ENCODE results near the gene DSG2.

DSG2 gene

DNA sequence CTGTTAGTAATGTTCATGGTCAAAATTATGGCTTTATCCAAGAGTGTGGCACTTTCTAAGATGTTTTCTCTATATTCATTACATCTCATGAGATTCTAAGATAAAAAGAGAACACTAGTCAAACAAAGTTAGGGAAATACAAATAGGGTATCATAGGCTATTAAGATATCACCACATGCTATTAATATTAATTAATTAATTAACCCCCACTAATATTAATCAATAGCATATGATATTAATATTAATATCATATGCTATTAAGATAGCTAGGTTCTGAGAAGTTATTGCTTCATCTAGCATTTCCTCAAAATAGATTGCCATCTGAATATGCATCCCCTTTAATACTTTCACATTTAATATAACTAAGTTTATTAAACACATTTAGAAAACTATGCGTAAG lies 28.3 kb upstream of the DSG2 start (continued):
- TF ChIP-seq TCF4 (CRISPR knock-in tag; IDR thresholded peaks at IDR 0.05; ENCODE audit: borderline replicate concordance) = no peak

DNA sequence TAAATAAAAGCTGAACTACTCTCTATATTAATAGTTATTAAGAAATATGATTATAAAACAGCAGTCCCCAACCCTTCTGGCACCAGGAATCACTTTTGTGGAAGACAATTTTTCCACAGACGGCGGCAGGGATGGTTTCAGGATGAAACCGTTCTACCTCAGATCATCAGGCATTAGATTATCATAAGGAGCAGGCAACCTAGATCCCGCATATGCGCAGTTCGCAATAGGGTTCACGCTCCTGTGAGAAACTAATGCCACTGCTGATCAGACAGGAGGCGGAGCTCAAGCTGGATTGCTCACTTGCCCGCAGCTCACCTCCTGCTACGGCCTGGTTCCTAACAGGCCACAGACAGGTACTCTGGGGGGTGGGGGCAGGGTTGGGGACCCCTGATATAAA lies 19.3 kb upstream of the DSG2 start:
- TF ChIP-seq, protein P1, sequence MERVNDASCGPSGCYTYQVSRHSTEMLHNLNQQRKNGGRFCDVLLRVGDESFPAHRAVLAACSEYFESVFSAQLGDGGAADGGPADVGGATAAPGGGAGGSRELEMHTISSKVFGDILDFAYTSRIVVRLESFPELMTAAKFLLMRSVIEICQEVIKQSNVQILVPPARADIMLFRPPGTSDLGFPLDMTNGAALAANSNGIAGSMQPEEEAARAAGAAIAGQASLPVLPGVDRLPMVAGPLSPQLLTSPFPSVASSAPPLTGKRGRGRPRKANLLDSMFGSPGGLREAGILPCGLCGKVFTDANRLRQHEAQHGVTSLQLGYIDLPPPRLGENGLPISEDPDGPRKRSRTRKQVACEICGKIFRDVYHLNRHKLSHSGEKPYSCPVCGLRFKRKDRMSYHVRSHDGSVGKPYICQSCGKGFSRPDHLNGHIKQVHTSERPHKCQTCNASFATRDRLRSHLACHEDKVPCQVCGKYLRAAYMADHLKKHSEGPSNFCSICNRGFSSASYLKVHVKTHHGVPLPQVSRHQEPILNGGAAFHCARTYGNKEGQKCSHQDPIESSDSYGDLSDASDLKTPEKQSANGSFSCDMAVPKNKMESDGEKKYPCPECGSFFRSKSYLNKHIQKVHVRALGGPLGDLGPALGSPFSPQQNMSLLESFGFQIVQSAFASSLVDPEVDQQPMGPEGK (CRISPR knock-in tag; IDR thresholded peaks at IDR 0.05; ENCODE audit: borderline replicate concordance) = no peak
- no peak for TF ChIP-seq ZNF70 (CRISPR knock-in tag; IDR thresholded peaks at IDR 0.05)
- ATAC-seq = no peak

DNA sequence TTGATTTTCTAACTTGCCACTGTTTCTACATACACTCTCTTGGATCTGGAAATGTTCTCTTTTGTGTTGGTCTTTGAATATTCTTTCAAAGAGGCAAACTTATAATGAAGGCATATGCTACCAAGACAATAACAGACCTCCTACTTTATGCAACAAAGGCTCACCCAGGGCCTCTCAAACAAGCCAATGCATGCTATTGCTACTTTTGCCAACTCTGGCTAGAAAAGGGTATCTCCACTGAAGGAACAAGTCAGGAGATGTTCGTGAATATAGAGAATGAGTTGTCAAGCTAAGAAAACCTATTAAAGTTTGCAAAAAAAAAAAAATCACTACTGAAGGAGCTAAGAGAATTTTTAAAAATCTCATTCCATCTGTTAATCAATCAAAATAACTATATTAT lies 15.9 kb upstream of the DSG2 start:
- TF ChIP-seq, protein P2, sequence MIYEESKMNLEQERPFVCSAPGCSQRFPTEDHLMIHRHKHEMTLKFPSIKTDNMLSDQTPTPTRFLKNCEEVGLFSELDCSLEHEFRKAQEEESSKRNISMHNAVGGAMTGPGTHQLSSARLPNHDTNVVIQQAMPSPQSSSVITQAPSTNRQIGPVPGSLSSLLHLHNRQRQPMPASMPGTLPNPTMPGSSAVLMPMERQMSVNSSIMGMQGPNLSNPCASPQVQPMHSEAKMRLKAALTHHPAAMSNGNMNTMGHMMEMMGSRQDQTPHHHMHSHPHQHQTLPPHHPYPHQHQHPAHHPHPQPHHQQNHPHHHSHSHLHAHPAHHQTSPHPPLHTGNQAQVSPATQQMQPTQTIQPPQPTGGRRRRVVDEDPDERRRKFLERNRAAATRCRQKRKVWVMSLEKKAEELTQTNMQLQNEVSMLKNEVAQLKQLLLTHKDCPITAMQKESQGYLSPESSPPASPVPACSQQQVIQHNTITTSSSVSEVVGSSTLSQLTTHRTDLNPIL (CRISPR knock-in tag; IDR thresholded peaks at IDR 0.05; ENCODE audit: low read depth) = no peak
- TF ChIP-seq BACH2 (CRISPR knock-in tag; IDR thresholded peaks at IDR 0.05; ENCODE audit: borderline replicate concordance) = no peak
- TF ChIP-seq, protein P3, sequence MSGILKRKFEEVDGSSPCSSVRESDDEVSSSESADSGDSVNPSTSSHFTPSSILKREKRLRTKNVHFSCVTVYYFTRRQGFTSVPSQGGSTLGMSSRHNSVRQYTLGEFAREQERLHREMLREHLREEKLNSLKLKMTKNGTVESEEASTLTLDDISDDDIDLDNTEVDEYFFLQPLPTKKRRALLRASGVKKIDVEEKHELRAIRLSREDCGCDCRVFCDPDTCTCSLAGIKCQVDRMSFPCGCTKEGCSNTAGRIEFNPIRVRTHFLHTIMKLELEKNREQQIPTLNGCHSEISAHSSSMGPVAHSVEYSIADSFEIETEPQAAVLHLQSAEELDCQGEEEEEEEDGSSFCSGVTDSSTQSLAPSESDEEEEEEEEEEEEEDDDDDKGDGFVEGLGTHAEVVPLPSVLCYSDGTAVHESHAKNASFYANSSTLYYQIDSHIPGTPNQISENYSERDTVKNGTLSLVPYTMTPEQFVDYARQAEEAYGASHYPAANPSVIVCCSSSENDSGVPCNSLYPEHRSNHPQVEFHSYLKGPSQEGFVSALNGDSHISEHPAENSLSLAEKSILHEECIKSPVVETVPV (CRISPR knock-in tag; IDR thresholded peaks at IDR 0.05) = no peak
- TF ChIP-seq, protein P1 (CRISPR knock-in tag; IDR thresholded peaks at IDR 0.05; ENCODE audit: borderline replicate concordance) = no peak
- no peak for ATAC-seq

DNA sequence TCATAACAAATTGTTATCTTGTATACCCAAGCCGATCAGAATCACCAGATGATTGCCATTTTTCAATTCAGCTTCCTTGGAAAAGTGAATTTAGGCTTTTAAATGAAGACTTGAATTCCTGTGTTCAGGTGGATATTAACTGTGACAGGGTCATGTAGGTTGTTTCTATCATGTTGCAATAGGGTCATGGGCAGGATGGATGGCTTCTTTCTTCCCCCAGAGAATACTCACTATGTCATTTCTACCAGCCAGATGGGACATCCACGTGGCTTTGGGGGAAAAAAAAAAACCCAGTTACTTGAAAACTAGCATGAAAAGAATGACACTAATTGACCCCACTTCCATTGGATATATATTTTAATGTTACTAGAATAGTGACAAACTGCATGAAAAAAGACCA lies 14.6 kb upstream of the DSG2 start:
- ATAC-seq = no peak
- TF ChIP-seq BACH2 (CRISPR knock-in tag; IDR thresholded peaks at IDR 0.05; ENCODE audit: borderline replicate concordance) = no peak
- TF ChIP-seq OSR1 (CRISPR knock-in tag; IDR thresholded peaks at IDR 0.05) = no peak
- TF ChIP-seq ISL1 (CRISPR knock-in tag; IDR thresholded peaks at IDR 0.05) = no peak
- TF ChIP-seq SNAI2 (CRISPR knock-in tag; IDR thresholded peaks at IDR 0.05) = no peak
- TF ChIP-seq ARNTL (CRISPR knock-in tag; IDR thresholded peaks at IDR 0.05; ENCODE audit: borderline replicate concordance, low read depth) = no peak
- TF ChIP-seq, protein P4, sequence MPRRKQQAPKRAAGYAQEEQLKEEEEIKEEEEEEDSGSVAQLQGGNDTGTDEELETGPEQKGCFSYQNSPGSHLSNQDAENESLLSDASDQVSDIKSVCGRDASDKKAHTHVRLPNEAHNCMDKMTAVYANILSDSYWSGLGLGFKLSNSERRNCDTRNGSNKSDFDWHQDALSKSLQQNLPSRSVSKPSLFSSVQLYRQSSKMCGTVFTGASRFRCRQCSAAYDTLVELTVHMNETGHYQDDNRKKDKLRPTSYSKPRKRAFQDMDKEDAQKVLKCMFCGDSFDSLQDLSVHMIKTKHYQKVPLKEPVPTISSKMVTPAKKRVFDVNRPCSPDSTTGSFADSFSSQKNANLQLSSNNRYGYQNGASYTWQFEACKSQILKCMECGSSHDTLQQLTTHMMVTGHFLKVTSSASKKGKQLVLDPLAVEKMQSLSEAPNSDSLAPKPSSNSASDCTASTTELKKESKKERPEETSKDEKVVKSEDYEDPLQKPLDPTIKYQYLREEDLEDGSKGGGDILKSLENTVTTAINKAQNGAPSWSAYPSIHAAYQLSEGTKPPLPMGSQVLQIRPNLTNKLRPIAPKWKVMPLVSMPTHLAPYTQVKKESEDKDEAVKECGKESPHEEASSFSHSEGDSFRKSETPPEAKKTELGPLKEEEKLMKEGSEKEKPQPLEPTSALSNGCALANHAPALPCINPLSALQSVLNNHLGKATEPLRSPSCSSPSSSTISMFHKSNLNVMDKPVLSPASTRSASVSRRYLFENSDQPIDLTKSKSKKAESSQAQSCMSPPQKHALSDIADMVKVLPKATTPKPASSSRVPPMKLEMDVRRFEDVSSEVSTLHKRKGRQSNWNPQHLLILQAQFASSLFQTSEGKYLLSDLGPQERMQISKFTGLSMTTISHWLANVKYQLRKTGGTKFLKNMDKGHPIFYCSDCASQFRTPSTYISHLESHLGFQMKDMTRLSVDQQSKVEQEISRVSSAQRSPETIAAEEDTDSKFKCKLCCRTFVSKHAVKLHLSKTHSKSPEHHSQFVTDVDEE (CRISPR knock-in tag; IDR thresholded peaks at IDR 0.05) = no peak

DNA sequence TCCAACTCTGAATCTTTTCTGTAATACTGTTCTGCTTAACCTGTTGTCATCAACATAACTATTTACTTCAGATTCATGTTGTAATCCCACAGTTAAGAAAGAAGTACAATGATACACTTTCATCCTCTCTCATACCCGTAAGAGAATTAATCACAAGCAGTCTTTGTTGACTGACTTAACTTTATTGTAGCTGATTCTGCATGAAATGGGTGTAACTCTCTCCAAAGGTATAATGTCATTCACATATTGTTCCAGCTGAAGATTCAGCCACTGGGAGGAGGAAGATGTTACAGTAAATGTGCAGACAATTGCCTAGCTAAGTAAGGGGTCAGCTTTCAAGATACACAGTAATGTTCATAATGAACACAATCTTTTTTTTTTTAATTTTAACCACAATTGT lies 13.5 kb upstream of the DSG2 start:
- TF ChIP-seq TOX (CRISPR knock-in tag; IDR thresholded peaks at IDR 0.05; ENCODE audit: borderline replicate concordance) (no peak), CSDC2 (CRISPR knock-in tag; IDR thresholded peaks at IDR 0.05) (no peak)
- TF ChIP-seq, protein P2 (CRISPR knock-in tag; IDR thresholded peaks at IDR 0.05; ENCODE audit: low read depth) = no peak
- TF ChIP-seq, protein P4 (CRISPR knock-in tag; IDR thresholded peaks at IDR 0.05) = no peak
- TF ChIP-seq, protein P5, sequence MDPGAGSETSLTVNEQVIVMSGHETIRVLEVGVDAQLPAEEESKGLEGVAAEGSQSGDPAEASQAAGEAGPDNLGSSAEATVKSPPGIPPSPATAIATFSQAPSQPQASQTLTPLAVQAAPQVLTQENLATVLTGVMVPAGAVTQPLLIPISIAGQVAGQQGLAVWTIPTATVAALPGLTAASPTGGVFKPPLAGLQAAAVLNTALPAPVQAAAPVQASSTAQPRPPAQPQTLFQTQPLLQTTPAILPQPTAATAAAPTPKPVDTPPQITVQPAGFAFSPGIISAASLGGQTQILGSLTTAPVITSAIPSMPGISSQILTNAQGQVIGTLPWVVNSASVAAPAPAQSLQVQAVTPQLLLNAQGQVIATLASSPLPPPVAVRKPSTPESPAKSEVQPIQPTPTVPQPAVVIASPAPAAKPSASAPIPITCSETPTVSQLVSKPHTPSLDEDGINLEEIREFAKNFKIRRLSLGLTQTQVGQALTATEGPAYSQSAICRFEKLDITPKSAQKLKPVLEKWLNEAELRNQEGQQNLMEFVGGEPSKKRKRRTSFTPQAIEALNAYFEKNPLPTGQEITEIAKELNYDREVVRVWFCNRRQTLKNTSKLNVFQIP (CRISPR knock-in tag; IDR thresholded peaks at IDR 0.05; ENCODE audit: borderline replicate concordance, low read depth) = no peak
- no peak for ATAC-seq
